A673 (cell line): ENCODE measurements around the gene DNAJC1. TPM values are rescaled to one million over a fixed set of nuclear protein-coding genes. Genes with fewer than 3 reads are reported as not detected.

Experiments used
- BruUV-seq: library from RNA; stranded (reverse); fragments of 400-500 nt; replicated peaks from 2 replicates; lab custom pipeline; 2021; lab: Mats Ljungman, UMichigan
- CTCF ChIA-PET: fragments of 300-600 bp; sonication (Branson Sonifier 250); formaldehyde crosslinking; loops from one replicate; lab custom pipeline; 2022; ENCODE audit warnings: antibody characterized with exemption; lab: Charles Lee
- POLR2A ChIA-PET: fragments of 300-600 bp; sonication (Branson Sonifier 250); formaldehyde crosslinking; loops from one replicate; lab custom pipeline; 2022; ENCODE audit warnings: antibody characterized with exemption; ENCODE audit not compliant: low non-redundant PET; lab: Charles Lee
- DNase-seq: peaks from one replicate; pipeline ENCODE4 v3.0.0-alpha.2; 2015; ENCODE audit warnings: low spot score
- H3K27ac ChIP-seq: fragments of 200-600 bp; sonication (generic); 2 replicates; pipeline ENCODE4 v1.5.1; 2016; ENCODE audit warnings: mixed run types, low read depth, mild to moderate bottlenecking, mixed read lengths, antibody characterized with exemption, low read length; ENCODE audit not compliant: poor library complexity, severe bottlenecking
- H3K27me3 ChIP-seq: fragments of 200-600 bp; sonication (generic); replicated peaks from 2 replicates; pipeline ENCODE4 v1.6.1; 2017; ENCODE audit warnings: mixed run types, low read depth, mild to moderate bottlenecking, mixed read lengths, antibody characterized with exemption, low read length; ENCODE audit not compliant: insufficient read depth, poor library complexity
- H3K36me3 ChIP-seq: fragments of 200-600 bp; sonication (generic); 2 replicates; pipeline ENCODE4 v1.6.1; 2016; ENCODE audit warnings: mixed run types, mild to moderate bottlenecking, mixed read lengths, antibody characterized with exemption, low read length; ENCODE audit not compliant: insufficient read depth, poor library complexity, severe bottlenecking
- H3K4me1 ChIP-seq: fragments of 200-600 bp; sonication (generic); 2 replicates; pipeline ENCODE4 v1.6.1; 2017; ENCODE audit warnings: mixed run types, mild to moderate bottlenecking, mixed read lengths, antibody characterized with exemption, low read length; ENCODE audit not compliant: insufficient read depth, poor library complexity, severe bottlenecking
- H3K4me3 ChIP-seq: fragments of 200-600 bp; sonication (generic); 2 replicates; pipeline ENCODE4 v1.5.1; 2016; ENCODE audit warnings: low read depth, mixed run types, mild to moderate bottlenecking, mixed read lengths, low read length; ENCODE audit not compliant: poor library complexity, severe bottlenecking
- H3K9me3 ChIP-seq: fragments of 200-600 bp; sonication (generic); 2 replicates; pipeline ENCODE4 v1.6.1; 2016; ENCODE audit warnings: mixed run types, low read depth, mild to moderate bottlenecking, mixed read lengths, antibody characterized with exemption, low read length; ENCODE audit not compliant: poor library complexity, severe bottlenecking
- CTCF ChIP-seq: fragments of 300-800, 200-600 bp; sonication (generic); conservative IDR thresholded peaks from 2 replicates; pipeline ENCODE4 v1.5.1; 2017; ENCODE audit warnings: low read depth, mild to moderate bottlenecking, antibody characterized with exemption, low read length, moderate library complexity, mixed read lengths
- EZH2 ChIP-seq: fragments of 200-600 bp; sonication (generic); IDR thresholded peaks from 2 replicates; pipeline ENCODE4 v1.6.1; 2017; ENCODE audit warnings: borderline replicate concordance, low read depth, mild to moderate bottlenecking, mixed read lengths, antibody characterized with exemption, low read length; ENCODE audit not compliant: poor library complexity, severe bottlenecking
- intact Hi-C: fragments of 100-400 bp; cut with micrococcal nuclease; formaldehyde crosslinking; loops from one replicate; pipeline ENCODE4 v1.10.0; 2022; ENCODE audit not compliant: unreplicated experiment
- total RNA-seq: library from RNA; stranded (reverse); gene quantifications from 2 replicates; pipeline ENCODE4 v1.2.3, GENCODE V29; 2021

DNAJC1 gene
- total RNA-seq, 1 experiment from 2014 or later: 21.2 TPM

DNA sequence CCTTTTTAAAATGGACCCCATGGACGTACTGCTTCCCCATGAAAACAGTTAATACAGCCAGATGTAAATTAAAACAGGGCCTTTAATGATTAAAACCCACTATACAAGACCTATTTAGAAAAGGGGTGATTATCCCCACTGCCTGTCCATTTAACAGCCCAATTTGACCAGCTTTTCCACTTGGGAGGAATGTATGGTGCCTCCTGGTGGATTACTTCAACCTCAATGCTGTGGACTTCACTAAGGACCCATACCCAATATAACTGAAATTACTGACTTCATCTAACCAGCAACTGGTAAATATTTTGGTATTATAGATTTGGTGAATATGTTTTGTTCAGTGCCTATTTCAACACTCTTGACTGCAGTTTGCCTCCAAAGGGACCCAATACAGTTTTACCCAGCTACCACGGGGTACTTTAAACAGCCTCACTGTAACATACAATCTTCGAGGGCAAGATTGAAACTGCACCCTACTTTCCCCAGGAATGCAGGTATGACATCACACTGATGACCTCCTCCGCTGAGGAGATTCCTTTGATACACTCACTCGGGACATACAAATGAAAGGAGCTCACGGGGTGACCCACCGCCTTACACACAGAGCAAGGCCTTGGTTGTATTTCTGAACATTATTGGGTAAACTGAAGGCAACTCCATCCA lies 192.8 kb downstream of the DNAJC1 start:
- no peak for DNase-seq
- intact Hi-C loops: no loop called here
- BruUV-seq: no TSS peak
- Histone ChIP-seq H3K9me3 (no peaks in the 10 kb centered on the region), H3K4me1 (peaks cover 8% of the 10 kb centered on the region), H3K27me3 (no peaks in the 10 kb centered on the region), H3K27ac (no peak overlapping the region), H3K36me3 (no peaks in the 10 kb centered on the region), H3K4me3 (no peak overlapping the region)
- ChIA-PET POLR2A (no interaction called here), CTCF (no interaction called here)
- no peak for TF ChIP-seq EZH2
- TF ChIP-seq CTCF: no peak

GRCh38 chr10:21808550-21808949 lies 195.0 kb downstream of the DNAJC1 start:
- intact Hi-C loops: no loop called here
- ChIA-PET POLR2A (interaction anchor here (0.5 kb wide), 1 partner anchor 100 kb away, joined by 4 read pairs; no protein-coding TSS in a partner anchor), CTCF (no interaction called here)
- Histone ChIP-seq H3K27me3 (no peaks in the 10 kb centered on the region), H3K27ac (no peak overlapping the region), H3K4me3 (no peak overlapping the region), H3K9me3 (no peaks in the 10 kb centered on the region), H3K4me1 (peaks cover 8% of the 10 kb centered on the region), H3K36me3 (no peaks in the 10 kb centered on the region)
- TF ChIP-seq CTCF (no peak), EZH2 (no peak)
- DNase-seq: peak; percentile 7
- no TSS peak for BruUV-seq

GRCh38 chr10:21807180-21807579 lies 196.3 kb downstream of the DNAJC1 start:
- H3K27me3 ChIP-seq: no peaks in the 10 kb centered on the region
- no peak overlapping the region for H3K27ac ChIP-seq
- H3K36me3 ChIP-seq: no peaks in the 10 kb centered on the region
- no peak overlapping the region for H3K4me3 ChIP-seq
- TF ChIP-seq EZH2: no peak
- no peak for TF ChIP-seq CTCF
- DNase-seq: peak; percentile 51
- POLR2A ChIA-PET: interaction anchor here (0.6 kb wide), 2 partner anchors 17 to 22 kb away, joined by 3 to 11 read pairs; no protein-coding TSS in a partner anchor
- BruUV-seq: no TSS peak
- H3K4me1 ChIP-seq: peaks cover 8% of the 10 kb centered on the region
- intact Hi-C loops: no loop called here
- H3K9me3 ChIP-seq: no peaks in the 10 kb centered on the region
- CTCF ChIA-PET: interaction anchor here (0.6 kb wide), 1 partner anchor 59 kb away, joined by 4 read pairs; no protein-coding TSS in a partner anchor
